Hepatocyte (in vitro differentiated cells): ENCODE measurements around the gene ZBTB5.

Source experiments
- CTCF ChIP-seq: fragments of 200-600 bp; sonication (generic); IDR thresholded peaks from 2 replicates; pipeline ENCODE4 v1.5.1; 2016; ENCODE audit warnings: antibody characterized with exemption, mild to moderate bottlenecking; ENCODE audit not compliant: poor library complexity
- EZH2phosphoT487 ChIP-seq: fragments of 200-600 bp; sonication (generic); IDR thresholded peaks from one replicate; pipeline ENCODE4 v1.6.1; 2018; ENCODE audit warnings: antibody characterized with exemption, mild to moderate bottlenecking, low read depth, moderate library complexity; ENCODE audit not compliant: unreplicated experiment, severe bottlenecking

DNA sequence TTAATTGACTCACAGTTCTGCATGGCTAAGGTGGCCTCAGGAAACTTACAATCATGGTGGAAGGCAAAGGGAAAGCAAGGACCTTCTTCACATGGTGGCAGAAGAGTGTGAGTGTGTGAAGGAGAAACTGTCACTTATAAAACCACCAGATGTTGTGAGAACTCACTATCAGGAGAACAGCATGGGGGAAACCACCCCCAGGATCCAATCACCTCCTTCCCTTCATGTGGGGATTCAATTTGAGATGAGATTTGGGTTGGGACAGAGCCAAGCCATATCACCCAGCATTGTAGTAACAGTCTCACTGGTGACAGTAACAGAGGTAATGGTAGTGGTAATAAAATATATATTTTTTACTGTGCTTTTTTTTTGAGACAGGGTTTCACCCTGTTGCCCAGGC lies 18.1 kb downstream of the ZBTB5 start:
- TF ChIP-seq CTCF: no peak
- no peak for TF ChIP-seq EZH2phosphoT487
